Measurements from ENCODE around the gene RAB11FIP2. TPM values are rescaled to one million over a fixed set of nuclear protein-coding genes. Genes with fewer than 3 reads are reported as not detected.

Gene RAB11FIP2
- total and polyA plus RNA-seq, 2 donors (not counting 1 experiment from before 2014, with no cell fraction given), result 13.6 to 17.5 TPM

GRCh38 chr10:117967149-117967650 is 79.5 kb downstream of the RAB11FIP2 start:
- H3K9me3 ChIP-seq (ENCODE audit: control insufficient read depth, insufficient read depth, low read depth, low read length), result no peaks in the 10 kb centered on the region
- no peak overlapping the region for H3K27ac ChIP-seq (ENCODE audit: insufficient read depth, low read length)
- TF ChIP-seq CTCF (conservative IDR thresholded peaks at IDR 0.05 in 1 of 2, IDR thresholded peaks at IDR 0.05 in 1 of 2; ENCODE audit: low read depth in 1 of 2, low read length in 2 of 2), result no peak
- TF ChIP-seq EZH2 (IDR thresholded peaks at IDR 0.05; ENCODE audit: low read length, missing control alignments), result no peak
- no peak overlapping the region for H3K9ac ChIP-seq (ENCODE audit: insufficient read depth, low read length)
- no peaks in the 10 kb centered on the region for H4K20me1 ChIP-seq (ENCODE audit: control insufficient read depth, extremely low read depth, insufficient read depth, low read length)
- H3K4me3 ChIP-seq (replicated peaks in 1 of 4; ENCODE audit: control extremely low read depth in 1 of 4, insufficient read depth in 1 of 4, low read depth in 3 of 4, low read length in 4 of 4), result no peak overlapping the region
- H3K4me1 ChIP-seq (ENCODE audit: control insufficient read depth, extremely low read depth, insufficient read depth, low read length), result no peaks in the 10 kb centered on the region
- H3K79me2 ChIP-seq (ENCODE audit: control insufficient read depth, insufficient read depth, low read length), result no peaks in the 10 kb centered on the region
- no peak for DNase-seq (ENCODE audit: low read depth in 2 of 2)
- H3K4me2 ChIP-seq (ENCODE audit: extremely low read depth, insufficient read depth, low read length), result no peak overlapping the region
- H2AFZ ChIP-seq (ENCODE audit: low read length), result no peak overlapping the region
- no peaks in the 10 kb centered on the region for H3K36me3 ChIP-seq (ENCODE audit: control insufficient read depth, insufficient read depth, low read length)
- no peaks in the 10 kb centered on the region for H3K27me3 ChIP-seq (ENCODE audit: control insufficient read depth, insufficient read depth, low read length)

GRCh38 chr10:117965984-117966383 is 80.8 kb downstream of the RAB11FIP2 start:
- Histone ChIP-seq H4K20me1 (ENCODE audit: control insufficient read depth, extremely low read depth, insufficient read depth, low read length) (no peaks in the 10 kb centered on the region), H3K79me2 (ENCODE audit: control insufficient read depth, insufficient read depth, low read length) (no peaks in the 10 kb centered on the region), H3K4me3 (replicated peaks in 1 of 4; ENCODE audit: control extremely low read depth in 1 of 4, insufficient read depth in 1 of 4, low read depth in 3 of 4, low read length in 4 of 4) (no peak overlapping the region), H3K4me1 (ENCODE audit: control insufficient read depth, extremely low read depth, insufficient read depth, low read length) (no peaks in the 10 kb centered on the region), H3K27me3 (ENCODE audit: control insufficient read depth, insufficient read depth, low read length) (no peaks in the 10 kb centered on the region), H2AFZ (ENCODE audit: low read length) (no peak overlapping the region), H3K27ac (ENCODE audit: insufficient read depth, low read length) (no peak overlapping the region), H3K9me3 (ENCODE audit: control insufficient read depth, insufficient read depth, low read depth, low read length) (no peaks in the 10 kb centered on the region), H3K9ac (ENCODE audit: insufficient read depth, low read length) (no peak overlapping the region), H3K36me3 (ENCODE audit: control insufficient read depth, insufficient read depth, low read length) (no peaks in the 10 kb centered on the region), H3K4me2 (ENCODE audit: extremely low read depth, insufficient read depth, low read length) (no peak overlapping the region)
- no peak for DNase-seq (ENCODE audit: low read depth in 2 of 2)
- TF ChIP-seq CTCF (conservative IDR thresholded peaks at IDR 0.05 in 1 of 2, IDR thresholded peaks at IDR 0.05 in 1 of 2; ENCODE audit: low read depth in 1 of 2, low read length in 2 of 2) (no peak), EZH2 (IDR thresholded peaks at IDR 0.05; ENCODE audit: low read length, missing control alignments) (no peak)

GRCh38 chr10:117964536-117964935 is 82.2 kb downstream of the RAB11FIP2 start:
- Histone ChIP-seq H3K4me2 (ENCODE audit: extremely low read depth, insufficient read depth, low read length) (no peak overlapping the region), H2AFZ (ENCODE audit: low read length) (no peak overlapping the region), H3K4me1 (ENCODE audit: control insufficient read depth, extremely low read depth, insufficient read depth, low read length) (no peaks in the 10 kb centered on the region), H3K79me2 (ENCODE audit: control insufficient read depth, insufficient read depth, low read length) (no peaks in the 10 kb centered on the region), H3K27me3 (ENCODE audit: control insufficient read depth, insufficient read depth, low read length) (no peaks in the 10 kb centered on the region), H3K9me3 (ENCODE audit: control insufficient read depth, insufficient read depth, low read depth, low read length) (no peaks in the 10 kb centered on the region), H3K9ac (ENCODE audit: insufficient read depth, low read length) (no peak overlapping the region), H3K36me3 (ENCODE audit: control insufficient read depth, insufficient read depth, low read length) (no peaks in the 10 kb centered on the region), H3K27ac (ENCODE audit: insufficient read depth, low read length) (no peak overlapping the region), H3K4me3 (replicated peaks in 1 of 4; ENCODE audit: control extremely low read depth in 1 of 4, insufficient read depth in 1 of 4, low read depth in 3 of 4, low read length in 4 of 4) (no peak overlapping the region), H4K20me1 (ENCODE audit: control insufficient read depth, extremely low read depth, insufficient read depth, low read length) (no peaks in the 10 kb centered on the region)
- DNase-seq (ENCODE audit: low read depth in 2 of 2), result peak in 1 of 2 donors; percentile 25
- TF ChIP-seq CTCF (conservative IDR thresholded peaks at IDR 0.05 in 1 of 2, IDR thresholded peaks at IDR 0.05 in 1 of 2; ENCODE audit: low read depth in 1 of 2, low read length in 2 of 2), result no peak
- TF ChIP-seq EZH2 (IDR thresholded peaks at IDR 0.05; ENCODE audit: low read length, missing control alignments), result no peak

All from fibroblast of lung (primary cell).